ENCODE results near the gene CIAO3. TPM values are rescaled to one million over a fixed set of nuclear protein-coding genes. Genes with fewer than 3 reads are reported as not detected.
"Not testable (repeated sequence)": the region's sequence is repeated elsewhere in the genome, so short reads cannot be mapped to it uniquely, and the experiment has no call there.

Gene CIAO3
- total RNA-seq, 1 donor = 24.7 TPM

DNA sequence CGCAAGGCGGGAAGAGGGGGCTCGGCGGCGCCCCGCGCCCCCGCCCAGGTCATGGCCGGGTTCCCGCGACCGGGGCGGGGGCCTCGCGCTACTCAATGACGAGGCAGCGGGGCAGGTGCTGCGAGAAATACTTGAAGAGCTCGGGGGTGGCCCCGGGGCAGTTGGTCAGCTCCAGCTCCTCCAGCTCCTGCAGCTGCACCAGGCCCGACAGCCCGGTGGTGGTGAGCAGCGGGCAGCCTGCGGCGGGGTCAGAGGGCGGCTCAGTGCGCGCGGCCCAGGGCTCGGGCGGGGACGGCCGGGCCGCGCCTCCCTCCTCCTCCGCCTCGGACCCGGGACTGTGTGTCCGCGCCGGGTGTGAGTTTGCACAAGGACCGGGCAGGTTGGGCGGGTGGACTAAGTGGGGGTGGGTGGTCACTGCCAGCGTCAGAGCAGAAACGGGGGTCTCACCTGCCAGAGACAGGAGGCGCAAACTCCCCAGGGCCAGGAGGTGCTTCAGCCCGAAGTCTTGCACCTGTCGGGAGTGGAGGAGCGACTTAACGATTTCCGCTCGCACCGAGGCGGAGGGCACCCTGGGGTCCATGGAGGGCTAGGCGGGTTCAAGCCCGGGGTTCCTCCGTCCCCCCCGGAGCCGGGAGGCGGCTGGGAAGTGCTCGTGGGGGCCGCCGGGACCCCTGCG, 46.5 kb downstream of the CIAO3 start:
- TF ChIP-seq, protein P1, sequence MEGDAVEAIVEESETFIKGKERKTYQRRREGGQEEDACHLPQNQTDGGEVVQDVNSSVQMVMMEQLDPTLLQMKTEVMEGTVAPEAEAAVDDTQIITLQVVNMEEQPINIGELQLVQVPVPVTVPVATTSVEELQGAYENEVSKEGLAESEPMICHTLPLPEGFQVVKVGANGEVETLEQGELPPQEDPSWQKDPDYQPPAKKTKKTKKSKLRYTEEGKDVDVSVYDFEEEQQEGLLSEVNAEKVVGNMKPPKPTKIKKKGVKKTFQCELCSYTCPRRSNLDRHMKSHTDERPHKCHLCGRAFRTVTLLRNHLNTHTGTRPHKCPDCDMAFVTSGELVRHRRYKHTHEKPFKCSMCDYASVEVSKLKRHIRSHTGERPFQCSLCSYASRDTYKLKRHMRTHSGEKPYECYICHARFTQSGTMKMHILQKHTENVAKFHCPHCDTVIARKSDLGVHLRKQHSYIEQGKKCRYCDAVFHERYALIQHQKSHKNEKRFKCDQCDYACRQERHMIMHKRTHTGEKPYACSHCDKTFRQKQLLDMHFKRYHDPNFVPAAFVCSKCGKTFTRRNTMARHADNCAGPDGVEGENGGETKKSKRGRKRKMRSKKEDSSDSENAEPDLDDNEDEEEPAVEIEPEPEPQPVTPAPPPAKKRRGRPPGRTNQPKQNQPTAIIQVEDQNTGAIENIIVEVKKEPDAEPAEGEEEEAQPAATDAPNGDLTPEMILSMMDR (IDR thresholded peaks at IDR 0.05; ENCODE audit: insufficient read depth, low read length) = no peak
- DNase-seq (ENCODE audit: low read depth) = no peak
- no peak overlapping the region for H3K4me3 ChIP-seq (ENCODE audit: low read depth, low read length)

DNA sequence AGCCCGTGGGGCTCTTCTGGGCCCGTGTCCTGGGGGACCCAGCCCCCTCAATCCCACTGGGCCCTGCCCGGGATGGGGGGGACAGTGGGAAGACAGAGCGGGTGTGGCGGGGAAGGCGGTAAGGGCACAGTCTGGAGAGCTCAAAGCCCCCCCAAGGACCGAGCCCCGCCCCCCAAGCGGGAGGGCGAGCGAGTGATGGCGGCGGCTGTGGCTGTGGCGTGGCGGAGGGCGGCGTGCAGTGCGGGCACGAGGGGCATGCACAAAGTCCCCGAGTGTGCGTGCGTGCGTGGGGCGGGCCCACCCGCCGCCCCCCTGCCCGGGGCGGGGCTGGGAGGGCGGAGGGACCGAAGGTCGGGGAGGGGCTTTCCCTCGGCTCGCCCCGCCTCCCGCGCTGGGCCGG, 47.0 kb downstream of the CIAO3 start:
- no peak for DNase-seq (ENCODE audit: low read depth)
- TF ChIP-seq, protein P1 (IDR thresholded peaks at IDR 0.05; ENCODE audit: insufficient read depth, low read length) = no peak
- H3K4me3 ChIP-seq (ENCODE audit: low read depth, low read length) = no peak overlapping the region

DNA sequence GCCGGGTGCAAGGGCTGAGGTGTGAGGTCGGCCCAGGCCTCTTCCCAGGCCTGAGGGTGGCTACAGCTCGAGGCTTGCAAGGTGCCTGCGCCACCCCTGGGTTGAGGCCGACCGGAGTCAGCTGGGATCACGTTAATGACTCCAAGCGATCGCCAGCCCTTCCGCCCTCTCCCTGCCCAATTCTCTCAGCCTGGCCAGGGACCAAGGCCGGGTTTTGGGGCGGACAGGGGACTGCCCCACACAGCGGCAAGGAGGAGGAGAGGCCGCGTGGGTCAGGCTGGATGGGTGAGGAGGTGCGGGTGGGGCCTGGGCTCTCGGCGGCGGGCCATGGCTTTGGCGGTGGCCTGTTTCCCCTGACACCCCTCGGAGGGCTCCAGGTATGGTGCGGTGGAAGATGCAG, 47.4 kb downstream of the CIAO3 start:
- DNase-seq (ENCODE audit: low read depth) = no peak
- TF ChIP-seq, protein P1 (IDR thresholded peaks at IDR 0.05; ENCODE audit: insufficient read depth, low read length) = no peak
- no peak overlapping the region for H3K4me3 ChIP-seq (ENCODE audit: low read depth, low read length)

DNA sequence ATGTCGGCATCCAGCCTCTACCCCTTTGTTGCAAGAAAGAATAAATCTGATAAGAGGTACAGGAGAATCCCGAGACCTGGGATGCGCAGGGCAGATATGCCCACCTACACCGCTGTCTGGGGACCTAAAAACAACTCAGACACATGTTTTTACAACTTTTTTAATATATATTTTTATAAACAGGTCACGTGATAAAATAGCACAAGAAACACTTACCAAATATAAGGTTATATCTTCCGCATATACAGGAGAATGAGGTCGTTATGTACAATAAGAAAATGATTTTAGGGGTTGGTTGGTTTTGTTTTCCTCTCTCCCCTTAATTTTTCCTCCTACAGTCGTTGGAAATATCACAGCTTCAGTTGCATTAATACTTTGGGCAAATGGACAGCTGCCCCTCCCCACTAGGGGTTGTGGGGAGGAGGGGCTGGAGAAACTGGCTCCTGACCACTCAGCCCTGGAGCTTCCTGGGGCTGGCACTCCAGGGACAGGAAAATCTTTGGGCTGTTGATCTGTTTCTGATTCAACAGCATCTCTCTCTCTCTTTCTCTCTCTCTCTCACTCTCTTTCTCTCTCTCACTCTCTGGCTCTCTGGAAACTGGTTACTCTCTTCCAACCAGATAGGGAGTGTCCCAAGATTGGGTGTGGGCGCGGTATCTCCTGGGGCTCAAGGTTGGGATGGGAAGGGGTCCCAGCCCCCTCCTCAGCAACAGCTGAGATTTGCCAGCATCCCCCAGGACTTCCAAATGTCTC, 48.3 kb downstream of the CIAO3 start:
- no peak for DNase-seq (ENCODE audit: low read depth)
- no peak overlapping the region for H3K4me3 ChIP-seq (ENCODE audit: low read depth, low read length)
- TF ChIP-seq, protein P1 (IDR thresholded peaks at IDR 0.05; ENCODE audit: insufficient read depth, low read length) = no peak

DNA sequence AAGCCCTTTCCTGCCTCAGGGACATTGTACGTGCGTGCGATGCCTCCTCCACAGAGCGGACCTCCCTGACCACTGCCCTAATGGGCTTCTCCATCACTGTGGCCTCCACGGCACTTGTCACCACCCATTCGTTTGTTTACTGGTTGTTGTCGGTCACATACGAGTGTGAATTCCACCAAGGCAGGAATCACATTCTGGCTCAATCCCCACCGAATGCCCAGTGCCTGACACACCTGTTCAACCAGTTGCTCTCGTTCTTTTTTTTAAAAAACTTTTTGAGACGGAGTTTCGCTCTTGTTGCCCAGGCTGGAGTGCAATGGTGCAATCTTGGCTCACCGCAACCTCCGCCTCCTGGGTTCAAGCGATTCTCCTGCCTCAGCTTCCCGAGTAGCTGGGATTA, 49.6 kb downstream of the CIAO3 start:
- DNase-seq (ENCODE audit: low read depth); H3K4me3 ChIP-seq (ENCODE audit: low read depth, low read length): not testable (repeated sequence)

DNA sequence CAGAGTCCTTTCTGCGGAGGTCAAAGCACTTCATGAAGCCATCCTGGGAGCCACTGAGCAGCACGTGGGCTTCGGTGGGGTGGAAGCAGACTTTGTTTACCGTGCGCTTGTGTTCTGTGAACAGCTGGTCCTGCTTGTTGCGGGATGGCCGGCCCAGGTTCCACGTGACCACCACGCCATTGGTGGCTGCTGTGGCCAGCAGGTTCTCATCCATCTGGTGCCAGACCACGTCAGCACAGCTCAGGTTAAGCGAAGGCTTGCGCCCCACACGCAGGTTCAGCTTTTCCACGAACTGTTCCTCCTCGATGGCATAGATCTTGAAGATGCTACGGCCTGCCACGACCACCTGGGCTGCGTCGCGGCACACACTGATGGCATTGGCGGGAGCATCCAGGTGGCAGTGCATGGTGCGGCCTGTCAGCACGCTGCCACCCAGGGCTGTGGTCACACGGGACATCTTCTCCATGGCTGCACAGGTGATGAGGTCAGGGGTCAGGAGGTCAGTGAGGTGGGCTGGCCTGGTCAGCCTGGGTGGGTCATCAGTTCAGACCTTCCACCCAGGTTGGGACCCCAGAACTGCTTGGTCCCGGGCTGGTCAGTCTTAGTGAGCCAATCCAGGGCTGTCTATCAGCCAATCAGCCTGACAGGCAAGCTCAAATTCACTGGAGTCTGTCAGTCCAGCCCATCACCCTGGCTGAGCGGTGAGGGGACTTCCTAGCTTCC, 51.5 kb downstream of the CIAO3 start:
- DNase-seq (ENCODE audit: low read depth) = no peak
- H3K4me3 ChIP-seq (ENCODE audit: low read depth, low read length) = peak overlapping the region; percentile 81
- TF ChIP-seq, protein P1 (IDR thresholded peaks at IDR 0.05; ENCODE audit: insufficient read depth, low read length) = no peak

DNA sequence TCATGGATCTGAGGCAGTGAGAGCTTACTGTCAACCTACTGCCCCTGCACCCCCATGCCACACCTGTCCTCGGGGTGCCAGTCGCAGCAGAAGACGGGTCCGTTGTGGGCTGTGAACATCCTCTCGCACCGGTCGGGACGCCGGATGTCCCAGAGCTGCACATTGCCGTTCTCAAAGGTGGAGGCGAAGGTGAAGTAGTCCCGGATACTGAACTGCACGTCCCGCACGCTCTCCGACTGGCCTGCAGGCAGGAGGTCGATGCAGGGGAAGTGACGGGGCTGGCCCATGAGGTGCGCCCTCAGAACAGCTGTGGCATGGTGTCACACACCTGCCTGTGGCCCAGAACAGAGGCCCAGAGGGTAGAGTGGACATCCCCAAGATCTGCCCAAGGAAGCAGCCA, 53.3 kb downstream of the CIAO3 start:
- TF ChIP-seq, protein P1 (IDR thresholded peaks at IDR 0.05; ENCODE audit: insufficient read depth, low read length) = no peak
- no peak for DNase-seq (ENCODE audit: low read depth)

More for the DNA sequence above, 53.3 kb downstream of the CIAO3 start:
- H3K4me3 ChIP-seq (ENCODE audit: low read depth, low read length) = no peak overlapping the region

Measured in fibroblast of the aortic adventitia (primary cell).